A673 (cell line): ENCODE data around the gene CHI3L2. TPM values are rescaled to one million over a fixed set of nuclear protein-coding genes. Genes with fewer than 3 reads are reported as not detected.
"Not testable (repeated sequence)": the region's sequence is repeated elsewhere in the genome, so short reads cannot be mapped to it uniquely, and the experiment has no call there.

Experiments
- BruUV-seq: library from RNA; stranded (reverse); fragments of 400-500 nt; replicated peaks from 2 replicates; lab custom pipeline; 2021; lab: Mats Ljungman, UMichigan
- CTCF ChIA-PET: fragments of 300-600 bp; sonication (Branson Sonifier 250); formaldehyde crosslinking; loops from one replicate; lab custom pipeline; 2022; ENCODE audit warnings: antibody characterized with exemption; lab: Charles Lee
- POLR2A ChIA-PET: fragments of 300-600 bp; sonication (Branson Sonifier 250); formaldehyde crosslinking; loops from one replicate; lab custom pipeline; 2022; ENCODE audit warnings: antibody characterized with exemption; ENCODE audit not compliant: low non-redundant PET; lab: Charles Lee
- DNase-seq: peaks from one replicate; pipeline ENCODE4 v3.0.0-alpha.2; 2015; ENCODE audit warnings: low spot score
- H3K27ac ChIP-seq: fragments of 200-600 bp; sonication (generic); 2 replicates; pipeline ENCODE4 v1.5.1; 2016; ENCODE audit warnings: mixed run types, low read depth, mild to moderate bottlenecking, mixed read lengths, antibody characterized with exemption, low read length; ENCODE audit not compliant: poor library complexity, severe bottlenecking
- H3K27me3 ChIP-seq: fragments of 200-600 bp; sonication (generic); replicated peaks from 2 replicates; pipeline ENCODE4 v1.6.1; 2017; ENCODE audit warnings: mixed run types, low read depth, mild to moderate bottlenecking, mixed read lengths, antibody characterized with exemption, low read length; ENCODE audit not compliant: insufficient read depth, poor library complexity
- H3K36me3 ChIP-seq: fragments of 200-600 bp; sonication (generic); 2 replicates; pipeline ENCODE4 v1.6.1; 2016; ENCODE audit warnings: mixed run types, mild to moderate bottlenecking, mixed read lengths, antibody characterized with exemption, low read length; ENCODE audit not compliant: insufficient read depth, poor library complexity, severe bottlenecking
- H3K4me1 ChIP-seq: fragments of 200-600 bp; sonication (generic); 2 replicates; pipeline ENCODE4 v1.6.1; 2017; ENCODE audit warnings: mixed run types, mild to moderate bottlenecking, mixed read lengths, antibody characterized with exemption, low read length; ENCODE audit not compliant: insufficient read depth, poor library complexity, severe bottlenecking
- H3K4me3 ChIP-seq: fragments of 200-600 bp; sonication (generic); 2 replicates; pipeline ENCODE4 v1.5.1; 2016; ENCODE audit warnings: low read depth, mixed run types, mild to moderate bottlenecking, mixed read lengths, low read length; ENCODE audit not compliant: poor library complexity, severe bottlenecking
- H3K9me3 ChIP-seq: fragments of 200-600 bp; sonication (generic); 2 replicates; pipeline ENCODE4 v1.6.1; 2016; ENCODE audit warnings: mixed run types, low read depth, mild to moderate bottlenecking, mixed read lengths, antibody characterized with exemption, low read length; ENCODE audit not compliant: poor library complexity, severe bottlenecking
- CTCF ChIP-seq: fragments of 300-800, 200-600 bp; sonication (generic); conservative IDR thresholded peaks from 2 replicates; pipeline ENCODE4 v1.5.1; 2017; ENCODE audit warnings: low read depth, mild to moderate bottlenecking, antibody characterized with exemption, low read length, moderate library complexity, mixed read lengths
- EZH2 ChIP-seq: fragments of 200-600 bp; sonication (generic); IDR thresholded peaks from 2 replicates; pipeline ENCODE4 v1.6.1; 2017; ENCODE audit warnings: borderline replicate concordance, low read depth, mild to moderate bottlenecking, mixed read lengths, antibody characterized with exemption, low read length; ENCODE audit not compliant: poor library complexity, severe bottlenecking
- intact Hi-C: fragments of 100-400 bp; cut with micrococcal nuclease; formaldehyde crosslinking; loops from one replicate; pipeline ENCODE4 v1.10.0; 2022; ENCODE audit not compliant: unreplicated experiment
- total RNA-seq: library from RNA; stranded (reverse); gene quantifications from 2 replicates; pipeline ENCODE4 v1.2.3, GENCODE V29; 2021

CHI3L2 gene
- total RNA-seq, 1 experiment from 2014 or later, result not detected

GRCh38 chr1:111214884-111215283 is 12.6 kb upstream of the CHI3L2 start:
- CTCF ChIA-PET, result no interaction called here
- intact Hi-C loops, result no loop called here
- Histone ChIP-seq H3K36me3 (no peaks in the 10 kb centered on the region), H3K9me3 (no peaks in the 10 kb centered on the region), H3K4me1 (no peaks in the 10 kb centered on the region), H3K4me3 (no peak overlapping the region), H3K27ac (no peak overlapping the region), H3K27me3 (peaks cover 21% of the 10 kb centered on the region)
- no TSS peak for BruUV-seq
- TF ChIP-seq EZH2 (no peak), CTCF (no peak)
- POLR2A ChIA-PET, result no interaction called here
- DNase-seq, result no peak

GRCh38 chr1:111215285-111215684 is 12.2 kb upstream of the CHI3L2 start:
- POLR2A ChIA-PET, CTCF ChIA-PET, H3K36me3 ChIP-seq: not testable (repeated sequence)

GRCh38 chr1:111216751-111217150 is 10.8 kb upstream of the CHI3L2 start:
- intact Hi-C loops, result no loop called here
- DNase-seq, result no peak
- Histone ChIP-seq H3K9me3 (no peaks in the 10 kb centered on the region), H3K4me1 (no peaks in the 10 kb centered on the region), H3K27ac (no peak overlapping the region), H3K36me3 (no peaks in the 10 kb centered on the region), H3K4me3 (no peak overlapping the region), H3K27me3 (peaks cover 8% of the 10 kb centered on the region)
- BruUV-seq, result no TSS peak
- CTCF ChIA-PET, result no interaction called here
- no peak for TF ChIP-seq EZH2
- TF ChIP-seq CTCF, result no peak
- POLR2A ChIA-PET, result no interaction called here

More at GRCh38 chr1:111215285-111215684, 12.2 kb upstream of the CHI3L2 start:
- H3K27me3 ChIP-seq, result peaks cover 17% of the 10 kb centered on the region
- BruUV-seq, intact Hi-C loops, H3K4me1 ChIP-seq, H3K9me3 ChIP-seq, H3K4me3 ChIP-seq, H3K27ac ChIP-seq, DNase-seq: not testable (repeated sequence)

GRCh38 chr1:111217183-111217910 is 10.2 kb upstream of the CHI3L2 start:
- Histone ChIP-seq H3K4me3 (no peak overlapping the region), H3K27ac (no peak overlapping the region), H3K9me3 (no peaks in the 10 kb centered on the region), H3K4me1 (no peaks in the 10 kb centered on the region), H3K27me3 (peaks cover 2% of the 10 kb centered on the region), H3K36me3 (no peaks in the 10 kb centered on the region)
- no TSS peak for BruUV-seq
- POLR2A ChIA-PET, result no interaction called here
- no peak for DNase-seq
- CTCF ChIA-PET, result no interaction called here
- intact Hi-C loops, result no loop called here
- TF ChIP-seq EZH2, result no peak
- TF ChIP-seq CTCF, result no peak
